ENCODE measurements around the gene TMEM132E. TPM values are rescaled to one million over a fixed set of nuclear protein-coding genes. Genes with fewer than 3 reads are reported as not detected.

TMEM132E gene
- total and polyA plus RNA-seq, 2 experiments from 2014 or later = 0.16 to 0.45 TPM

GRCh38 chr17:34532281-34533065 lies 46.9 kb upstream of the TMEM132E start (continued):
- TF ChIP-seq, protein P1, sequence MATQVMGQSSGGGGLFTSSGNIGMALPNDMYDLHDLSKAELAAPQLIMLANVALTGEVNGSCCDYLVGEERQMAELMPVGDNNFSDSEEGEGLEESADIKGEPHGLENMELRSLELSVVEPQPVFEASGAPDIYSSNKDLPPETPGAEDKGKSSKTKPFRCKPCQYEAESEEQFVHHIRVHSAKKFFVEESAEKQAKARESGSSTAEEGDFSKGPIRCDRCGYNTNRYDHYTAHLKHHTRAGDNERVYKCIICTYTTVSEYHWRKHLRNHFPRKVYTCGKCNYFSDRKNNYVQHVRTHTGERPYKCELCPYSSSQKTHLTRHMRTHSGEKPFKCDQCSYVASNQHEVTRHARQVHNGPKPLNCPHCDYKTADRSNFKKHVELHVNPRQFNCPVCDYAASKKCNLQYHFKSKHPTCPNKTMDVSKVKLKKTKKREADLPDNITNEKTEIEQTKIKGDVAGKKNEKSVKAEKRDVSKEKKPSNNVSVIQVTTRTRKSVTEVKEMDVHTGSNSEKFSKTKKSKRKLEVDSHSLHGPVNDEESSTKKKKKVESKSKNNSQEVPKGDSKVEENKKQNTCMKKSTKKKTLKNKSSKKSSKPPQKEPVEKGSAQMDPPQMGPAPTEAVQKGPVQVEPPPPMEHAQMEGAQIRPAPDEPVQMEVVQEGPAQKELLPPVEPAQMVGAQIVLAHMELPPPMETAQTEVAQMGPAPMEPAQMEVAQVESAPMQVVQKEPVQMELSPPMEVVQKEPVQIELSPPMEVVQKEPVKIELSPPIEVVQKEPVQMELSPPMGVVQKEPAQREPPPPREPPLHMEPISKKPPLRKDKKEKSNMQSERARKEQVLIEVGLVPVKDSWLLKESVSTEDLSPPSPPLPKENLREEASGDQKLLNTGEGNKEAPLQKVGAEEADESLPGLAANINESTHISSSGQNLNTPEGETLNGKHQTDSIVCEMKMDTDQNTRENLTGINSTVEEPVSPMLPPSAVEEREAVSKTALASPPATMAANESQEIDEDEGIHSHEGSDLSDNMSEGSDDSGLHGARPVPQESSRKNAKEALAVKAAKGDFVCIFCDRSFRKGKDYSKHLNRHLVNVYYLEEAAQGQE (IDR thresholded peaks at IDR 0.05; ENCODE audit: unreplicated experiment) = no peak
- TF ChIP-seq CREB1 (CRISPR knock-in tag; IDR thresholded peaks at IDR 0.05; ENCODE audit: low read depth) = no peak
- no peak for TF ChIP-seq JUNB (IDR thresholded peaks at IDR 0.05; ENCODE audit: unreplicated experiment)
- no peak for TF ChIP-seq ZNF331 (CRISPR knock-in tag; IDR thresholded peaks at IDR 0.05; ENCODE audit: low read depth)
- TF ChIP-seq, protein P2, sequence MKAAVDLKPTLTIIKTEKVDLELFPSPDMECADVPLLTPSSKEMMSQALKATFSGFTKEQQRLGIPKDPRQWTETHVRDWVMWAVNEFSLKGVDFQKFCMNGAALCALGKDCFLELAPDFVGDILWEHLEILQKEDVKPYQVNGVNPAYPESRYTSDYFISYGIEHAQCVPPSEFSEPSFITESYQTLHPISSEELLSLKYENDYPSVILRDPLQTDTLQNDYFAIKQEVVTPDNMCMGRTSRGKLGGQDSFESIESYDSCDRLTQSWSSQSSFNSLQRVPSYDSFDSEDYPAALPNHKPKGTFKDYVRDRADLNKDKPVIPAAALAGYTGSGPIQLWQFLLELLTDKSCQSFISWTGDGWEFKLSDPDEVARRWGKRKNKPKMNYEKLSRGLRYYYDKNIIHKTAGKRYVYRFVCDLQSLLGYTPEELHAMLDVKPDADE (IDR thresholded peaks at IDR 0.05) = no peak
- TF ChIP-seq EZH2 (IDR thresholded peaks at IDR 0.05; ENCODE audit: low read depth, unreplicated experiment) = no peak
- no peak for TF ChIP-seq STAT1 (IDR thresholded peaks at IDR 0.05; ENCODE audit: unreplicated experiment)
- no peak for TF ChIP-seq POLR2AphosphoS5 (IDR thresholded peaks at IDR 0.05; ENCODE audit: low read depth)
- TF ChIP-seq NANOG (IDR thresholded peaks at IDR 0.05; ENCODE audit: borderline replicate concordance) = no peak
- TF ChIP-seq, protein P3, sequence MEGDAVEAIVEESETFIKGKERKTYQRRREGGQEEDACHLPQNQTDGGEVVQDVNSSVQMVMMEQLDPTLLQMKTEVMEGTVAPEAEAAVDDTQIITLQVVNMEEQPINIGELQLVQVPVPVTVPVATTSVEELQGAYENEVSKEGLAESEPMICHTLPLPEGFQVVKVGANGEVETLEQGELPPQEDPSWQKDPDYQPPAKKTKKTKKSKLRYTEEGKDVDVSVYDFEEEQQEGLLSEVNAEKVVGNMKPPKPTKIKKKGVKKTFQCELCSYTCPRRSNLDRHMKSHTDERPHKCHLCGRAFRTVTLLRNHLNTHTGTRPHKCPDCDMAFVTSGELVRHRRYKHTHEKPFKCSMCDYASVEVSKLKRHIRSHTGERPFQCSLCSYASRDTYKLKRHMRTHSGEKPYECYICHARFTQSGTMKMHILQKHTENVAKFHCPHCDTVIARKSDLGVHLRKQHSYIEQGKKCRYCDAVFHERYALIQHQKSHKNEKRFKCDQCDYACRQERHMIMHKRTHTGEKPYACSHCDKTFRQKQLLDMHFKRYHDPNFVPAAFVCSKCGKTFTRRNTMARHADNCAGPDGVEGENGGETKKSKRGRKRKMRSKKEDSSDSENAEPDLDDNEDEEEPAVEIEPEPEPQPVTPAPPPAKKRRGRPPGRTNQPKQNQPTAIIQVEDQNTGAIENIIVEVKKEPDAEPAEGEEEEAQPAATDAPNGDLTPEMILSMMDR (conservative IDR thresholded peaks at IDR 0.05; ENCODE audit: low read depth in 2 of 2) = no peak
- no peak for TF ChIP-seq ZNF114 (CRISPR knock-in tag; IDR thresholded peaks at IDR 0.05)
